ENCODE results near the gene TMEM40.
"Not testable (repeated sequence)": the region's sequence is repeated elsewhere in the genome, so short reads cannot be mapped to it uniquely, and the experiment has no call there.

TMEM40 gene

GRCh38 chr3:12782172-12782815 lies 23.2 kb upstream of the TMEM40 start:
- Histone ChIP-seq H3K9ac (no peak overlapping the region), H4K20me1 (no peaks in the 10 kb centered on the region), H3K9me3 (replicated peaks in 1 of 11) (no peaks in the 10 kb centered on the region), H3K4me2 (no peak overlapping the region), H3K4me1 (no peaks in the 10 kb centered on the region), H3K4me3 (no peak overlapping the region), H3K27ac (no peak overlapping the region), H3K36me3 (no peaks in the 10 kb centered on the region), H3K27me3 (no peaks in the 10 kb centered on the region)
- no peak for TF ChIP-seq Cebpa-rat (IDR thresholded peaks at IDR 0.05)

DNA sequence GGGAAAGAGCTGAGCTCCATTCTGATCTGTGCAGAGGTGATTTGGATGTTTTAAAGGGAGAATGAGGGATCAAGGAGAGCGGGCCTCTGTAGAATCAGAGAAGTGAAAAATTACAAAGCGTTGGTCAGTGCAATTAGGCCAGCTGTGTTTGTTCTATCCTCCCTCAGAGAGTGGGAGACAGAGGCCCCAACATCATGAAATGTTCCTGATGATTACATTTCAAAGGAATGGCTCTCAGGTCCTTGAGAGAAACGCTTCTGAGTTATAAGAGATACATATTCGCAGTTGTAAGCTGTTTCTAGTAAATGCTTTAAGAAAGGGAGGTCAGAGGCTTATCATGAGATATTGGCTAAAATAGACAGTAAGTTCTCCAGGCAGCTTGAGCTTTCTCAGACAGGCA lies 21.7 kb upstream of the TMEM40 start:
- Histone ChIP-seq H4K20me1 (no peaks in the 10 kb centered on the region), H3K27me3 (no peaks in the 10 kb centered on the region), H3K27ac (no peak overlapping the region), H3K4me3 (no peak overlapping the region), H3K9ac (no peak overlapping the region), H3K4me2 (no peak overlapping the region), H3K4me1 (no peaks in the 10 kb centered on the region), H3K9me3 (replicated peaks in 1 of 11) (no peaks in the 10 kb centered on the region), H3K36me3 (no peaks in the 10 kb centered on the region)
- no peak for TF ChIP-seq Cebpa-rat (IDR thresholded peaks at IDR 0.05)

- Histone ChIP-seq H3K4me1 (peaks cover 5 to 20% (median 14%) of the 10 kb centered on the region in 10 experiments; a peak in 19 of 20 replicates), H3K9me3 (replicated peaks in 1 of 11) (no peaks in the 10 kb centered on the region), H3K27me3 (no peaks in the 10 kb centered on the region), H3K4me3 (no peak overlapping the region), H4K20me1 (no peaks in the 10 kb centered on the region), H3K36me3 (no peaks in the 10 kb centered on the region), H3K4me2 (no peak overlapping the region), H3K27ac (no peak overlapping the region), H3K9ac (no peak overlapping the region)
- TF ChIP-seq Cebpa-rat (IDR thresholded peaks at IDR 0.05), result no peak
Observed at GRCh38 chr3:12777171-12777570, 18.1 kb upstream of the TMEM40 start.

GRCh38 chr3:12775970-12776369 lies 16.9 kb upstream of the TMEM40 start:
- H3K9ac ChIP-seq; H3K36me3 ChIP-seq; H3K9me3 ChIP-seq (replicated peaks in 1 of 11); H3K27me3 ChIP-seq; H4K20me1 ChIP-seq; H3K27ac ChIP-seq; H3K4me2 ChIP-seq; H3K4me3 ChIP-seq: not testable (repeated sequence)
- H3K4me1 ChIP-seq, result peaks cover 5 to 20% (median 14%) of the 10 kb centered on the region in 10 experiments; a peak in 19 of 20 replicates

DNA sequence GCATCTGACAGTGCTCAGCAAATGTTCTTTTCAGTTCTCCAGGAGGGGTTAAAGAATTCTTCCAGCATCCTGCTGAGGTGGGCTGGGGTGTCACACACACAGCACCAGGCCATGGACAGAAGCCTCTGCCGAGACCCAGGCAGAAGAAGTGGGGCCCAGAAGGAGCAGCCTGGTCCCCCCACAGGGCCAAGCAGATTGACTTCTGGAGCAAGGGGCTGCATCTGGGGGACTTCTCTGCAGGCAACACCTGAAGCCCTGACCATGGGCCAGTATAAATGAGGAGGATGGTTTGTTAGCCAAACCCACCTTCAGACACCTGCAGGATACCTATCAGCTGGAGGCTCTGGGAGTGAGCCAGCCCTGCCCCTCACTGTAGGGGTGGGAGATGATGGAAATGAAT lies 16.2 kb upstream of the TMEM40 start:
- Histone ChIP-seq H3K4me3 (no peak overlapping the region), H3K4me2 (peak overlapping the region in 8 of 11 experiments; percentile 21 to 54 (median 44); a peak in 15 of 22 replicates), H3K9me3 (replicated peaks in 1 of 11) (no peaks in the 10 kb centered on the region), H3K27me3 (no peaks in the 10 kb centered on the region), H3K36me3 (no peaks in the 10 kb centered on the region), H3K9ac (0 out of 22 replicates have a peak overlapping the region, but pooled peaks of 2 of the 11 experiments have one; percentile 5 to 11), H3K4me1 (peaks cover 5 to 20% (median 14%) of the 10 kb centered on the region in 10 experiments; a peak in 19 of 20 replicates), H4K20me1 (no peaks in the 10 kb centered on the region), H3K27ac (0 out of 22 replicates have a peak overlapping the region, but pooled peaks of 1 of the 11 experiments have one; percentile 29)
- TF ChIP-seq Cebpa-rat (IDR thresholded peaks at IDR 0.05), result no peak

GRCh38 chr3:12774619-12775018 lies 15.6 kb upstream of the TMEM40 start:
- Histone ChIP-seq H4K20me1 (no peaks in the 10 kb centered on the region), H3K36me3 (no peaks in the 10 kb centered on the region)

DNA sequence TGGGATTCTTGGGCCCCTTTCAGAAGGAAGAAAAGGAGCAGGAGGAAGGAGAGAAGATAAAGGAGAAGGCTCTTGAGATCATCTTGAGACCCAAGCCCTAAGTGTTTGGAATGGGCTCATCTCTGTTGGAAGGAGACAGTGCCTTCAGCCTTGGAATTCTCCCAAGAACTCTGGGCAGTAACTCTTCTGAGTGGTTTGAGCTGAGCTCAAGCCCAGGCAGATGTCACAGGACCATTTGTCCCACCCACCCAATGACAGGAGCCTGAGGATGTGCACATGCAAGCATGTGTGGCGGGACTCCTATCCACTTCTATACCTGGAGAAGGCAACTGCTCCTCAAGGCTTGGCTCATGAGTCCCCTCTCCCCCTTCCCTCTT lies 14.6 kb upstream of the TMEM40 start:
- TF ChIP-seq Cebpa-rat (IDR thresholded peaks at IDR 0.05), result no peak
- H3K4me3 ChIP-seq, result no peak overlapping the region
- no peaks in the 10 kb centered on the region for H4K20me1 ChIP-seq
- H3K9ac ChIP-seq, result no peak overlapping the region
- H3K27me3 ChIP-seq, result no peaks in the 10 kb centered on the region
- H3K9me3 ChIP-seq (replicated peaks in 1 of 11), result no peaks in the 10 kb centered on the region
- H3K4me1 ChIP-seq, result peaks cover 5 to 20% (median 14%) of the 10 kb centered on the region in 10 experiments; a peak in 19 of 20 replicates
- no peak overlapping the region for H3K27ac ChIP-seq
- peak overlapping the region in 3 of 11 experiments; percentile 2 to 41 (median 29); a peak in 3 of 22 replicates for H3K4me2 ChIP-seq
- H3K36me3 ChIP-seq, result no peaks in the 10 kb centered on the region

More at GRCh38 chr3:12774619-12775018, 15.6 kb upstream of the TMEM40 start:
- TF ChIP-seq Cebpa-rat (IDR thresholded peaks at IDR 0.05), result no peak
- Histone ChIP-seq H3K9me3 (replicated peaks in 1 of 11) (no peaks in the 10 kb centered on the region), H3K4me1 (peaks cover 5 to 20% (median 14%) of the 10 kb centered on the region in 10 experiments; a peak in 19 of 20 replicates), H3K27ac (peak overlapping the region in 4 of 11 experiments; percentile 6 to 45 (median 28); a peak in 4 of 22 replicates), H3K4me3 (no peak overlapping the region), H3K9ac (peak overlapping the region in 2 of 11 experiments; percentile 5 to 11; a peak in 1 of 22 replicates), H3K4me2 (peak overlapping the region in 9 of 11 experiments; percentile 11 to 54 (median 42); a peak in 15 of 22 replicates), H3K27me3 (no peaks in the 10 kb centered on the region)

DNA sequence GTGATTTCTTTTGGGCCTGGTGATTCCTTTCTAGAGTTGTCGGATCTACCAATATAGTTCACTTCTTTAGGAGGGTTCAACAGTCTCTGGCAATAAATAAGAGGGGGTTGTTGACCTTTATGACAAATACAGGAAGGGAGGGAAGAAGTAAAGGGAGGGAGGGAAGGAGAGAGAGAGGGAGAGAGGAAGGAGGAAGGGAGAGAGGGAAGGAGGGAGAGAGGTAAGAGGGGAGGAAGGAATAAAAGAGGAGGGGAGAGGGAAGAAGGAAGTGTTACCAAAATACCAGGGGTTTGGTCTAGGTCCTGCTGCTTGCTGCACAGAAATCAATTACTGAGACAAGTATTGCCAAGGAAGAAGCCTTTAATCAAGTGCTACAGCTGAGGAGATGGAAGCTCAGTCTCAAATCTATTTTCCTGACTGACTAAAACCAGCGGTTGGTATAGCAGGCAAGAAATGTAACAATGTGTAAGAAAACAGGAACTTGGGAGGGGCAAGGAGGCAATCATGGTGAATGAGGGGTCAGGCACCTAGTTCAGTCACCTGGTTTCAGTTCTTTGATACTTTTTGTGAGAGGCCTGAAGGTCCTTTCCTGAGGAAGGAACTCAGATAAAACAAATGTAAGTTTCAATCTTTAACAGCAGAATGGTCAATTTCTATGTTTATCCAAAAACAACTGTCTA lies 14.1 kb upstream of the TMEM40 start:
- Histone ChIP-seq H3K27ac (no peak overlapping the region), H4K20me1 (no peaks in the 10 kb centered on the region), H3K9me3 (replicated peaks in 1 of 11) (no peaks in the 10 kb centered on the region), H3K4me2 (peak overlapping the region in 6 of 11 experiments; percentile 2 to 41 (median 26); a peak in 7 of 22 replicates), H3K4me3 (no peak overlapping the region), H3K27me3 (no peaks in the 10 kb centered on the region), H3K36me3 (no peaks in the 10 kb centered on the region), H3K9ac (no peak overlapping the region), H3K4me1 (peaks cover 5 to 20% (median 14%) of the 10 kb centered on the region in 10 experiments; a peak in 19 of 20 replicates)
- TF ChIP-seq Cebpa-rat (IDR thresholded peaks at IDR 0.05), result no peak

DNA sequence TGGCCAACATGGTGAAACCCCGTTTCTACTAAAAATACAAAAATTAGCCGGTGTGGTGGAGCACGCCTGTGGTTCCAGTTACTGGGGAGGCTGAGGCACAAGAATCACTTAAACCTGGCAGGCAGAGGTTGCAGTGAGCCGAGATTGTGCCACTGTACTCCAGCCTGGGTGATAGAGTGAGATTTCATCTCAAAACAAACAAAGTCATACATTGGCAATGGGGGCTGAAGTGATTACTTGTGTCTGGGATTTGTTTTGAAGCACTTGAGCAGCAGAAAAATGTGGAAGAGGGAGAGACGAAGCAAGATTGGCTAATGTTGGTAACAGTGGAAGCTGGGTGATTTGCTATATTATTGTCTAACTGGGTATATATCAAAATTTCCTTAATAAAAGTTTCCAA lies 13.4 kb upstream of the TMEM40 start:
- Histone ChIP-seq H3K4me2 (no peak overlapping the region), H3K27me3 (no peaks in the 10 kb centered on the region), H3K27ac (no peak overlapping the region), H4K20me1 (no peaks in the 10 kb centered on the region), H3K4me3 (no peak overlapping the region), H3K36me3 (no peaks in the 10 kb centered on the region), H3K4me1 (peaks cover 5 to 20% (median 14%) of the 10 kb centered on the region in 10 experiments; a peak in 19 of 20 replicates), H3K9ac (no peak overlapping the region), H3K9me3 (replicated peaks in 1 of 11) (no peaks in the 10 kb centered on the region)
- TF ChIP-seq Cebpa-rat (IDR thresholded peaks at IDR 0.05), result no peak

Measured in BLaER1 treated with 17β-estradiol and CSF1 and Interleukin-3, amounts not matched to agents 10 nM and 100 nM (cell line).